ENCODE measurements around the gene ICAM2.
"Not testable (repeated sequence)": the region's sequence is repeated elsewhere in the genome, so short reads cannot be mapped to it uniquely, and the experiment has no call there.

Gene ICAM2

DNA sequence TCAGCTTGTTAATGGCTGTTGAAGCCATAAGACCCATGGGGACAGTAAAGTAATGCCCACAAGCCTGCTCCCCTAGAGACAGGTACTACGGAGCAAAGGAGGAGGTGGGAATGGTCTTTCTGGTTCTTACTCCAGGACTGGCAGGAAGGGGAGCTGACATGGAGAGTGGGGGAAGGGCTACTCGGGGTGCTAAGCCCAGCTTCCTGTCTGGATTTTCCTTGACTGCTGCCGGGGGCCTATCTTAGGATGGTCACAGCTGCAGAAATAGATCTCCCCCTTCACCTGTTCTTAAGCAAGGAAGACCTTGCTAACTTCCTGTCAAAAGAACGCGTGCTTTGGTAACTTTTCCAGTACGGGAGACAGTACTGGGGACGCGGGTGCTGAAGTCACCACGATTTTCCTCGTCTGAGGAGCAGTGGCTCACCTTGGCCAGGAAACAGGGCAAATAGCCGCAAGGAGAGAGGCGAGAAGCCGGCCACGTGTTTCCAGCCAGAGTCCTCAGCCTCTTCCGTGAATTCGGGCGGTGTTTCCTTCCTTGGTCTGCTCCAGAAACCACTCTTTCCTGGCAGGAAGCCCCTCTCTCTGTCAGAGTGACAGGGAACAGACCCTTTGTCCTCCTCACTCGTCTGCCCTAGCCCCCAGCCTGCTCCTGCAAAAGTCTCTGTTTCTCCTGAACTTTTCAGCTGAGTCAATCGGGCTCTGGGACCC, 22.9 kb downstream of the ICAM2 start:
- no peak for DNase-seq (ENCODE audit: low read depth in 2 of 2)

DNA sequence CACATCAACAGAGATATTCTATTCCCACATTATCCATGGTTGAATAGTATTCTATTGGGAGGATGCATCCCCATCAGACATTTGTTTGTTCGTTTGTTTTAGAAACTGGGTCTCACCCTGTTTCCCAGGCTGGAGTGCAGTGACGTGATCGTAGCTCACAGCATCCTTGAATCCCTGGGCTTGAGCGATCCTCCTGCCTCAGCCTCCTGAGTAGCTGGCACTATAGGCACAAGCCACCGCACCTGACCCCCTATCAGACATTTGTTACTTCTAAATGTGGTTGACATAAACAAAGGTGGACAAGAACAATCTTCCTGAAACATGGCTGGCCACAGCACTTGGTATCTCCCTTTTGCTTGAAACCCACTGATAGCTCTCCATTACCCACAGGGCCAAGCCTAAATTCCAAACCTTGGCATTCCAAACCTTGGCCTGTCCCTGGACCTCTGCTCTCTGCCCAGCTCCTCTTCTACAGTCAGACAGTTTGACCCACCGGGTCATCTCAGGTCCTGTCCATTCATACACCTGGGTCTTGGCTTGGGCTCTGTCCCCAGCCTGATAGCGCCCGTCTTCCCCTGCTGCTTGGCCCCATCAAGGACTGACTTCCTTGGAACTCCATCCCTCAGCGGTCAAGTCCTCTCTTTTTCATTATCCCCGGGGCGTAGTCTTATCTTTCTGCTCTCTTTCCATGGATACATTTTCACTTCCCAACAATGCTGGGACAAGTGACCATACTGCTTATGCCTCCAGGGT, 23.8 kb downstream of the ICAM2 start:
- DNase-seq (ENCODE audit: low read depth in 2 of 2): no peak

DNA sequence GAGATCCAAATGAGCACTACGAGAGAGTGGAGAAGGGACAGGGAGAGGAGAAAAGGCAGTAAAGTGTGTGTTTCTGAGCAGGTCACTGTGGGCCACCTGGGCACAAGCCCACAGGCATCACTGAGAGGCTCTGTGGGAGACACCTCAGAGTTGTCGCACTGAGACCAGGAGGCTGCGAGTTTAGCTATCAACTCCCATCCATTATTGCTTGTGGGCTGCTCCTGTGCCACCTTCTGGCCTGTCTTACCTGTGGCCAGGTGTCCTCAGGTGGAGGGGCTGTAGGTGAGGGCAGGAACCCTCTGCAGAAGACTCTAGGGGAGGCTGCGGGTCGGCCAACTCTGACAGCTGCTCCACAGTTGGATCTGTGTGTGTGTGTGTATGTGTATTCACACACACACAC, 24.8 kb downstream of the ICAM2 start:
- no peak for DNase-seq (ENCODE audit: low read depth in 2 of 2)

DNA sequence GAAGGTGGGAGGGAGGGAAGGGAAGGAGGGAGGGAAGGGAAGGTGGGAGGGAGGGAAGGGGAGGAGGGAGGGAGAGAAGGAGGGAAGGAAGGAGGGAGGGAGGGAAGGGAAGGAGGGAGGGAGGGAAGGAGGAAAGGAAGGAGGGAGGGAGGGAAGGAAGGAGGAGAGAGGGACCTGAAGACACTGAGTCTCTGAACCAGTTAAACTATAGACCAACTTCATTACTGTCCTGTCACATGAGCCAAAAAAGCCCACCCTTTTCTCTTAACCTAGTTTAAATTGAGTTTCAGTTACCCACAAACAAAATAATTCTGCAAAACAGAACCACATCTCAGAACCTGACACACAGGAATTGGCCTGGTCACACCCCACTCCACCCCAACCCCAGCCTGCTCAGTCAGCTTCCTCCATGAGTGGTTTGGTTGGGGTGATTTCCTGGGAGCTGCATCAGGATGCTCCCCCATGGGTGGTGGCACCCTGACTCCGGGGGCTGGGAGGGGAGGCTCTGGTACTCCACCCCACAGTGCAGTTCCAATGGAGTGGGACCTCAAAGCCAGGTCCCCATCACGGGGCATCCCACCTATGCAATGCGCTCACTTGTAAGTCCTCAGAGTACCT, 27.0 kb downstream of the ICAM2 start:
- DNase-seq (ENCODE audit: low read depth in 2 of 2): no peak

DNA sequence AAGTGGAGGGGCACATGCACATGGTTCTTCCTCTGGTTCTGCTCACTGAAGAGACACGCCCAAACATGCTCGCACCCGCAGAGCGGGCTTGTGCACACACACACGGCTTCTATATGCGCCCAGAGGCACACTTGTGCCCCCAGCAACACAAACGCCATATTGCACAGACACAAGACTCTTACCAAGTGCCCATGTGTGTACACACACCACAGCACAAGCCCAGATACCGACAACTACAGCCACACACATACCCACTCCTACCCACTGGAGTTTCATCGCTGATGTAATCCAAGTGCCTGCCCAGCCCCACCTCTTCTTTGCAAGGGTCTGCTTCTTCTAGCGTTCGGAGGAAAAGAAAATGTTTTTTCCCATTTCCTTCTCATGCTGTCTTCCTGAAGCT, 28.8 kb downstream of the ICAM2 start:
- no peak for DNase-seq (ENCODE audit: low read depth in 2 of 2)

DNA sequence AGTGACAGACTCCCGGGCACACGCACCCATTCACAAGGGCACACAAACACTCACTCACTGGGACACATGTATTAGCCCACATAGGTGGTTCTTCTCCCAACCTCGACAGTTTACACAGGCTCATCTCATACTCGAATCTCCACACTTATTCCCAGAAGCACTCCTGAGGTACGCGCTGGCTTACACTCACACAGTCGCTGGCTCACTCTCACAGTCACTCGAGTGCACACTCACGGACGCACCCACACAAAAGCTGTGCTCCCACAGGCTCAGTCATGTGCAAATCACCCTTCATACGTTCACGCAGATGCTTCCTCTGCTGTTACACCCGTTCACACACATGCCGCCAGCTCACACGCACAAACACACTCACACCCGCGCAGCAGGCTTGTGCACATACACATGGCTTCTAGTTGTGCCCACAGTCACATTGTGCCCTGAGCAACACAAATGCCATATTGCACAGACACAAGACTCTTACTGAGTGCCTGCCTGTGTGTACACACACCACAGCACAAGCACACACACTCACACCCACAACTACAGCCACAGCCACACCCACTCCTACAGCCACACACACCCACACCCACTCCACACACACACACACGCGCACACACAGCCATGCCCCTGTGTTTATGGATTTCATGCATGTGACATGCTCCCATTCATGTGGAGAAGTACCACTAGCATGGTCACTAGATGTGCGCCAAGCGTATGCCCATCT, 30.6 kb downstream of the ICAM2 start:
- DNase-seq (ENCODE audit: low read depth in 2 of 2): no peak

DNA sequence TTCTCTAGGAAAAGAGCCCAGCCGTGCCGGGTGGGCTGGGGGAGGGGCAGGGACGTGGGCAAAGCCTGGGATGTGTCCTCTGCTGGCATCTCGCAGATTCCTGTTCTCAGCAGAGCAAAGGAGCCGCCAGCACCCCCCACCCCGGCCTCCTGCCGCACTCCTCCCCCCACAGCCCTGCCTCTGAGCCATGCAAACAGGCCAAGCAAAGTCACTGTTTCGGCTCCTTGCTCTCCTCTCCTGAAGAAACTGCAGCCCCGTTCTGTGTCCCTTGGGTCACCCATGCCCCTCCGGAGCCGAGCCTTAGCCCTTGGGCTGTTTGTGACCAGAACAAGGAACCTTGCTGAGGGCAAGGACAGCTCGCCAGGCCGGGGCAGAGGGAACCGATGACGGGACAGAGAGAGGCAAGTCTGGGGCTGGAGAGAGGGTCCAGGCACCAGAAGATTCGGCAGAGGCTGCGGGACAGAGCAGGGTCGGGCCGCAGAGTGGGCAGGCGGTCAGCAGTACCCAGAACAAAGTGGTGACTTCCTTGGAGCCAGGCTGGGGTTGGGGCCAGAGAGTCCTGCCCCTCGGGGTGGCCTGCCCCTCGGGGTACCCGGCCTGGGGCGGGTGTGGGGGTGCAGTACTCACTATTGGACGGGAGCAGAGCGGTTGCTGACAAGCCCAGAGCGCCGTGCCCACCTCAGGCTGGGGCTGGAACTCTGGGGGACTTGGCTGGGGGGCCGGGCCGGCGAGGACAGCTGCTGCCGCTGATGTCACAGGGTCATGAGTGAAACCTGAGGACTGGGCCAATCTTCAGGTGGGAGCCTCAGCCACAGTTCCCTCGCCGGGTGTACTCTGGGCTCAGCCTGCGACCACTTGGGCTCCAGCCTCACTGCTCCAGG, 31.5 kb downstream of the ICAM2 start:
- no peak for DNase-seq (ENCODE audit: low read depth in 2 of 2)

DNA sequence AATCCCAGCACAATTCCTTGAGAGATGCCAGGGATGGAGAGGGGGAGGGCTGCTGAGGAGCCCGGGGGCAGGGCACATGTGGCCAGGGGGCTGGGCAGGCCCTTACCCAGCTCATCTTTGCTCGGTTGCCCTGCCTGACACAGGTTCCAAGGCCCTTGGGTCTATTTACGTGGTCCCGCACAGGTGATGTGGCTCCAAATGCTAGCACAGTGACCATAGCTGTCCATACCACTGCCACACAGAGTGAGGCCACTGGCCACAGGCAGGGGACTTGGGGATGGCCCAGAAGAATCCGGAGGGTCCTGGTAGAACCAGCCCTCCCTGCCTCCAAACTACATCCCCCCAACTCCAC, 32.3 kb downstream of the ICAM2 start:
- no peak for DNase-seq (ENCODE audit: low read depth in 2 of 2)

DNA sequence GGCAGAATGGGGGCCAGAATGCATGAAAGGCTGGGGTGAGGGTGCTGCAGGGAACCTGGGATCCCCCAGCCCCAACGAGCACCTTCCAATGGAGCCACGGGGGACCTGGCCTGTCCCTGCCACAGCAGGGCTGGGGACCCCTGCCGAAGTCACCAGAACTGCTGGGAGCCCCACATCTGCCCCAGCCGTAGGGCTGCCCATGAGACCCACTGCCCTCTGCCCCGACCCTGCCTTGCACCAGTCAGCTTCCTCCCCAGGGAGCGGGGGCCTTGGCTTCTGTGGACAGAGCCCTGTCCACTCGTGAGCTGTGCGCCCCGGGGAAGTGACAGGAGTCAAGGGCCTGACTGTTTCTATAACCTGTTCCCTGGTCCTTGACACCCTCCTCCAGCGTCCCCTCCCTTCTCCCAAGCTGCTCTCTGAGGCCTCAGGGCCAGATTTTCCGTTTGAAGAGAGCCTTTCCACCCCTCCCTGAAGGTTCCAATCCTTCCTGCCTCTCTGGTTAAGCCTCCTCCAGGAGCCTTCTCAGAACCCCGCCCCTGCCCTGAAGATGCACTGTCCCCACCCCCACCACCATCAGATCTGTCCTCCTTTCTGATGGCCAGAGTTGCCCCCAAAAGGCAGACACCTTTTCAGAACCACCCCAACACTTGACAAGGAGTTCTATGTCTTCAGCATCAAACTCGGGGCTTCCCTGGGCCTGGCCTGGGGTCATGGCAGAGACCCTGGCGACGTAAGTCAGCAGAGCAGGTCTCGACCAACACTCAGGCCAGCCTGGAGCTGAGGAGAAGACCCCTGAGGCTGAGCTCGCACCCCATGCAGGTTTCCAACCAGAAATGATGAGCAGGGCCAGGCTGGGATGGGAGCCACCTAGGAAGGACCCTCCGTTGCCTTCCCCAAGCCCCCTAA, 33.0 kb downstream of the ICAM2 start:
- no peak for DNase-seq (ENCODE audit: low read depth in 2 of 2)

DNA sequence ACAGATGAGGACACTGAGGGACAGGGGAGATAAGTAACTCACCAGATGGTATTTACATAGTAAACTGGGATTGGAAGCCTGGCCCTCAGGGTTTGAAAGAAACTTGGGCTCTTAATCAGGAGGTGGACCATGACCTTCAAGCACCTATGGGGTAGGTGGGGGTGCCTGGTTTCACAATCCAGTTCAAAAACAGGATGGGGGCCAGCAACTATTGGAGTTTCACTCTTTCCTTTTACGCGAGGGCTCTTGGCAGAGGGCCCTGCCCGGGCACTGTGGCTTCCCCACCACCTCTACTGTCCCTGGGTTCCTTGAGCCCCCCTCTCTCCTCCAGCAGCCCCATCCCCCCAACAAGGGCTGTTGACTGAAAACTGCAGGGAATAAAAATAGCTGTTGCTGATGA, 33.6 kb downstream of the ICAM2 start:
- DNase-seq (ENCODE audit: low read depth in 2 of 2): no peak

DNA sequence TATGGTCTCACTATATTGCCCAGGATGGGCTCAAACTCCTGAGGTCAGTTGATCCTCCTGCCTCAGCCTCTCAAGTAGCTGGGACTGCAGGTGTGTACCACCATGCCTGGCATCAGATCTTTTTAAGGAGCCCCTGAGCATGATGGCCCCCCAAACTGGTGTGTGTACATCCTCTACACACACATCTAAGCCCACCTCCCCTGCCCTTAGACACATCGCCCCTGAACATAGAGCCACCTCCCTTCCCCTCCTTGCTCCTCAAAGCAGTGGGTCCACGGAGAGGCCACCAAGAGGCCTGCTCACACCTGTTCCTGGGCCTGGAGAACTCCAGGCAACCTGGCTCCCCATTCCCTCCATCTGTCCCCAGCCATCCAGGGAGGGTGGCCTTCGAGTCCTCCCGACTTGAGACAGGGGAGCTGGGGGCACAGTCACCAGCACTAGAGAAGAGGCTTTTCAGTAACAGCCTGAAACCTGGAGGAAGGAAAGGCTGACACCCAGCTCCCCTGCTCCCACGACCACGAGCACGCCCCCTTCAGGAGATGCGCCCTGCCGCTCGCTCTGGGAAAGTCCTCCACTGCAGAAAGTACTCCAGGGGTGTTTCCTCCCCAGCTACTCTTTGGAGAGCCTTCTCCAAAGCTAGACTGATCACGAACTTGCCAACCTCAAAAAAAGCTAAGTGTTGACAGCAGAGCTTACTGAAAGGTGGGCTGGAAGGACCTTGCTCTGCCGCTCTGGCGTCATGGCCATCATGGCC, 34.9 kb downstream of the ICAM2 start:
- DNase-seq (ENCODE audit: low read depth in 2 of 2): no peak

DNA sequence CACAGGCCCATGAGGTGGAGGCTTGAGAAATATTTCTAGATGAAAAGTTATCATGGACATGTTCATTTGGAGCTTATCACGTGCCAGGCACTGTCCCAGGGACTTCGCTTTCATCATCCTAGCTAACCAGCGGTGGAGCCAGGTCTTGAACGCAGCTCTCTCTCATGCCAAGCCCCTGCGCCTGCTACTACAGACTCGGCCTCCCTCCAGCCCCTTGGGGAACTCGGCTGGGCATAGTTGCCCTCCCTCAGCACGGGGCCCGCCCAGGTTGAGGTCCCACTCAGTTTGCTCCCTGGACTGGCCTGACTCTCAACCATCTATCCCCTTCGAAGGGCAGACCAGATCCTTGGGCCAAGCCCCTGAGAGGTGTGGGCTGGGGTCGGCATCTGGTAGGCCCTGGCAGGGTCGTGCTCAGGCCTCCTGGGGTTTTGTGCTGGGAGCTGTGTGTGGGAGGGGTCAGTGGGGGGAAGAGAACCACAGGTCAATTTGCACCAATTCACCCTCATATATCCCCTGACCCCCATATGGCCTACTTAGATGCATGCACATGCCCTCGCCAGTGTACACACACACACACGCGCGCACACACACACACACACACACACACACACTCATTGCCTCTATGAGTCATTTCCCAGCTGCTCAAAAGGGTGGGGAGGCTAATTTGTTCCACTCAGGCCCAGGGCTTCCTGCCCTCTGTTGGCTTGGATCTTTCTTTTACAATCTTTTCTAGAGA, 35.6 kb downstream of the ICAM2 start:
- peak; percentile 25 to 43 for DNase-seq (ENCODE audit: low read depth in 2 of 2)

DNA sequence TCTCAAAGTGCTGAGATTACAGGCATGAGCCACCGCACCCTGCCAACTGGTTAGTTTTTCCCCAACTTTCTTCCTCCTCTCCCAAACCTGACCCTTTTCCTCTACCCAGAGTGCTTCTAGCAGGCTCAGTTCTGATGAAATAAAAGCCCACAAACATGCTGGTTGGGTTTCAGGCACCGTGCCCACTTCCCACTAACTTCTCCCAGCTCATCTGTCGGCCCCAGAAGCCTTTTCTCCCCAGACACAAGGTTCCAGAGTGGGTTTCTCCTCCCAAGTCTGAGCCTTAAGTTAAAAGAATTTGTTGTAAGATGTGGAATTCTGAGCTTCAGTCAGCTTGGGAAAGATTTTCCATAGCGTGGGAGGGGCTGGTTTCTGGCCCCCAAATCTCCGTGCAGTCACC, 36.2 kb downstream of the ICAM2 start:
- no peak for DNase-seq (ENCODE audit: low read depth in 2 of 2)

DNA sequence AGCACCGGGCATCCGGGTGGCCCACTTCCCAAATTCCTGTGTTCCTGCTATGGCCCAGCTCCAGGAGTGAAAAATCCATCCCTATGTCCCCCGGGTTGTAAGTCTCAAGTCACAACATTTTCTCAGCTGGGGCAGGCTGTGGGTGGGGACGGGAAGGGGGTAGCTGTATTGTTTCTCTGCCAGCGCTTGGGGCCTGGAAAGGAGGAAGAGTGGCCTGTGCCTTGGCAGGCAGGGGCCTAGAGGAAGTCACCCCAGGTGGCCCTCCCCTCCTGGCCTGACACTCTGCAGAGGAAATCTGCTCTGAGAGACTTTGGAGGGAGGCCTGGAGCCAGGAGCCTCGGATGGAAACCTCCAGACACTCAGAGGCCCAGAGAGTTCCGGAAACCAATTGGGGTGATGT, 37.1 kb downstream of the ICAM2 start:
- DNase-seq (ENCODE audit: low read depth in 2 of 2): no peak

DNA sequence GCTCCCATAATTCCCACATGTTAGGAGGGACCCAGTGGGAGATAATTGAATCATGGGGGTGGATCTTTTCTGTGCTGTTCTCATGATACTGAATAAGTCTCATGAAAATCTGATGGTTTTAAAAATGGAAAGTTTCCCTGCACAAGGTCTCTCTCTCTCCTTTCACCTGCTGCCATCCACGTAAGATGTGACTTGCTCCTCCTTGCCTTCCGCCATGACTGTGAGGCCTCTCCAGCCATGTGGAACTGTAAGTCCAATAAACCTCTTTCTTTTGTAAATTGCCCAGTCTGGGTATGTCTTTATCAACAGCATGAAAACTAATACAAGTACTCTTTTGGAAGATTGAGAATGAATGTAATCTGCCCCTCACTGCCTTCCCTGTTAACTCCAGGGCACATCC, 37.8 kb downstream of the ICAM2 start:
- not testable (repeated sequence) for DNase-seq (ENCODE audit: low read depth in 2 of 2)

DNA sequence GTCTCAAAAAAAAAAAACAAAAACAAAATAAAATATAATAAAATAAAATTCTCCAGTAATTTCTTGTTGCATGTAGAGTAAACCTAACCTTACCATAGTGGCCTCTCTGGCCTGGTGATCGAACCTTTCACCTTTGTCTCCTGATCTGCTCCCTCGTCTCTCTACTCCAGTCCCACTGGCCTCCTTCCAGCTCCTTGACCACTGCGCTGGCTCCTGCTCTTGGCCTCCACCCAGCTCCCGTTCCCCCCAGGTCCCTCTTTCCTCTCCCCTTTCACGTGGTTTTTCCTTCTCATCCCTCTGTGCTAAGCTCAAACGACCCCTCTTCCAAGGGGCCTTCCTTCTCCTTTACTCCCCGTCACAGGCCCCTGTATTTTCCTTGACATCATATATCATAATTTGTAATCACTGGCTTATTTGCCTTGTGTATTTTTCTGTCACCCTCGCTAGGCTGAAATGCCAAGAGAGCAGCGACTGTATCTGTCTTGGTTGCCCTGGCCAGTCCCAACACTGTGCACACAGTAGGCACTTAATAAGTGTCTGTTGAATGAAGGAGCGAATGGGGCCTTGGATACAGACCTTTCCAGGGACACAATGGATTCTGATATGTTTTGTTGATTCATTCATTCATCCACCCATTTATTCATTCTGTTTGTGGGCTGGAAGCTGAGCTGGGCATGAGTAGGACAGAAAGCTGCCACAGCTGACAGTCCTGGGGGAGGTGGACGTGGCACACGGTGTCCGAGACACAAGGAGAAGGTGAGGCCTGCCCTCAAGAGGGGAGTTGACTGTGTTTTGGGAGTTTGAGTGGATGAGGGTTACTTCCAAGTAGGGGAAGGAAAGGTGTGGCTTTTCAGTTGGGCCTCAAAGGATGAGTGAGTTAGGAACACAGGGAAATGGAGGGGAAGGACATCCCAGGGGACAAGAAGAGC, 41.9 kb downstream of the ICAM2 start:
- DNase-seq (ENCODE audit: low read depth in 2 of 2): no peak

DNA sequence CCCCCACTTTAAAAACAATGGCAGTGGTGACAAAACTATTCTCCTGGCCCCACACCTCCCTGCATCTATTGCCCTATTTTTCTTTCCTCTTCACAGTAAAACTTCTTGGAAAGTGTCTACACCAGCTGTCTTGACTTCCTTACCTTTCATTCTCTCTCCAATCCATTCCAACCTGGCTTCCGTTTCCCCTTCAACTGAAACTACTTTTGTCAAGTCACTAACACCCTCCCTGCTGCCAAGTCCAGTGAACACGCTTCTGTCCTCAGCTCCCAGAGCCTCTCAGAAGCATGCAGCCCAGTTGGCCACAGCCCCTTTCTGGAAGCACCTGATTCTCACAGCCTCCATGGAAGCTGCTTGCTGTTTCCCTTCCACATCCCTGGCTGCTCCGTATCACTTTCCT, 43.7 kb downstream of the ICAM2 start:
- DNase-seq (ENCODE audit: low read depth in 2 of 2): no peak

DNA sequence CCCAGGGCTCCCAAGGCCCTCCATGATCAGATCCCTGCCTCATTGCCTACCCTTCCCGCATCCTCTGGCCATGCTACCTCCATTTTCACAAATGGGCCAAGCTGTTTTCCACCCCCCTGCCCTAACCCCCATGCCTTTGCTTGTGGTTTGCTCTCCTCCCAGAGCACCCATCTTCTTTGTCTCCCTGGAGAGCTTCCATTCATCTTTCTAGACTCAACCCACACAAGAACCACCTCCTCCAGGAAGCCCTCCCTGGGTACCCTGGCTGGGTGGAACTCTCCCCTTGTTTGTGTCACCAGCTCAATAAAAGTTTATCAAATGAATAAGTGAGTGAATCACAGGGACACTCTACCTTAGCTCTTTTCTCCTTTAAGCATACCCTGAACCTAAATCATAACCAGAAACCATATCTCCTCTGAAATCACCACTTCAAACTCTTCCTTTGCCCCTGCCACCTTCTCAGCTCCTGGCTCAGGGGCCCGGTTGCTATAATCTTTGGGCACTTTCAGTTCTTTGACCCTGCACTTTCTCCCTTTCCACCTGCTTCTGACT, 44.8 kb downstream of the ICAM2 start:
- no peak for DNase-seq (ENCODE audit: low read depth in 2 of 2)
